Measurements from ENCODE around the gene DDX10.
A peak's percentile ranks its signal among the peaks of the same experiment; 100 is the strongest.

DDX10 gene

DNA sequence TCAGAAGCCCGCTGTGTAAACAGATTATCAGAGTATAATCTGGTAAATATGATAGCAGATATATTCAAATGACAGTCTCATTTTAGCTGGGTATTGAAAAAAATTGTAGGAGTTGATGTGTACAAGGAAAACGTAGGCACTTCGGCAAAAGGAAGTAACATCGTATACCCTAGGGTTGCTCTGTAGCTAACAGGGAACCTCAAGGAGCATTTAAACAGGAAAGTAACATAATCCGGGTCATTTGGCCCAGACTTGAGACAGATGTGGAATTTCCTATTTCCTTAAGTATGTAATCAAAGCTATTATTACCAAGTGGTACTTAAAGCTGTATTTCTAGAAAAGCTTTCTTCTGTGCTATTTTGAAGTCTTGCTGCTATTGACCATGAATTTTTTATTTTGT lies 215.6 kb downstream of the DDX10 start:
- no peak for DNase-seq

DNA sequence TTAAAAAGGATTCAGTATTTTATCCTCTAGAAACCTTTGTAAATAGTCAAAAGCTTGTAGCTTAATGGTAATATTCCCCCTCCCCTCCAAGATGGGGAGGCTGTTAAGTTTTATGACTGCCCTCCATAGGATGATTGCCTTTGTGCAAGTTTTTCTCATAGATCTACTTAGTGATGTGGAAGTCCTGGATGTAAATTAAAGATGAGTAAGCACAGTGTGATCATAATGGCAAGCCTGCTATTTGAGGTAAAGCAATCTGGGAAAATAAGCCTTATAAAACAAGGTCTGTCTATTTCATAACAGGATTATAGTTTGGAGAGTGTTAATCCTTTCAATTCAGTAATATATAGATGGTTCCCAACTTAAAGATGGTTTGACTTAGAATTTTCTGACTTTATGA lies 216.3 kb downstream of the DDX10 start:
- DNase-seq: no peak

DNA sequence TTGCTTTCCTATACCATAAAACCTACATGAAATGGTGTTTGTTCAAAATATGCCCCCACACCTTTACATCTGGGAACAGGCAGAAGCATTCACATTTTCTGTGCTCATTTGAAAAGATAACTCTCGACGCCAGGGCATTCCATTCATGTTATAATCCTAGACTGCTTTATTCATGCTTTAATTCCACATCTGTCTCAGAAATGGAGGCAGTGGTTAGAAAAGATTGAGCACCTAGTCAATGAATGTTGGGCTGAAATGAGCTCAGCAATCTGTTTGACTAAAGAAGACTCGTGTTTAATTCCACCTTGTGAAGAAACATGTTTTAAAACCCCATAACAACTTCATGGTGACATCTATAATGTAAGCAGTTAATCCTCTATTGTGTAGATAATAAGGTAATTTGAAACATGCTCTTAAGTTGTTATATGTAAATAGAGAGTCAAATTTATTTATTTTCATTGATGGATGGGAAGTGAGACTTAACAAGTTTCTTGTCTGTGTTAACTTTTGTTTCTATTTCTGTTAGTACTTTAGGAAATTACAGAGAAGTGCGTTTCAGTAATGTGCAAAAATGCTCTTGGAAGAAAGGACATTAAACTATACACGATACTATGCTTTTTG lies 217.5 kb downstream of the DDX10 start:
- DNase-seq: no peak

DNA sequence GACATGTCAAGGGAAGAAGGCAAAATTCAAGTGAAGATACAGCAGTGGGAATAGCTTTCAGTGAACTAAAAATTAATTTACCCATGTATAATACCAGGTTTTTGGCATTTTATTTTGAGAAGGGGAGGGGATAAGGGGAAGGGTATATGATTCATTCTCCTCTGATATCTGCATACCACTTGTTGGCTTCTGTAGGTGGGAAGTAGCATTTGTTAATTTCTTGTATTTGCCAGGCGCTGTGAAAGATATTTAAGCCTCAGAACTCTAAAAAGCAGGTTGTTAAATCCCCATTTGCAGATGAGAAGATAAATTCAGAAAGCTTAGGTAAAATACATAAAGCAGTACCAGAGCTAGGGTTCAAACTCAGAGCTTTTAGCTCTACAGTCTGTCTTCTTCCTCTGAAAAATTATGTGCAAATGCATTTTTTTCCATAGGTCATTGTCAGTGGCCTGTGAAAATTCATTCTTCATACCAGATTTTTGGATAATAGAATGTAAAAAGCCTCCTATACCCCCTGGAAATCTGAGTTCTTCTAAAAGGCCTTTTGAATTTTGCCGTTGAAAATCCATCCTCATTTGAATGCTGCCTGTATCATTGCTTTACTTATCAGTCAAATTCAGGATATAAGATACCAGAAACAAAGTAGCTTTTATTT lies 221.3 kb downstream of the DDX10 start:
- peak; percentile 57 for DNase-seq

DNA sequence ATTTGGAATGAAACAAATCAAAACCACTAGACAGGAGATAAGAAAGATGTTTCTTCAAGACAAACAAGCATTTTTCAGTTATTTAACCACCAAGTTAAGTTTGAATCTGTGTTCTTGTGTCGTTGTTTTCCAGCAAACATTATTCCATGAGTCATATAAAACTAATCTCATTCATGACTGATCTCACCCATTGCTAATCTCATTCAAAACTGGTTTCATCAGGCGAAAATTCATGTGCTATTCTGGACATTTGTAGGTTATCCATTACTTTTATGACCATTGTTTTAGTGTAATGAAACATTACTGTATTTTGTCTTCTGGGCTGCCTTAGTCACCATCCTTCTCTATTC lies 221.8 kb downstream of the DDX10 start:
- no peak for DNase-seq

DNA sequence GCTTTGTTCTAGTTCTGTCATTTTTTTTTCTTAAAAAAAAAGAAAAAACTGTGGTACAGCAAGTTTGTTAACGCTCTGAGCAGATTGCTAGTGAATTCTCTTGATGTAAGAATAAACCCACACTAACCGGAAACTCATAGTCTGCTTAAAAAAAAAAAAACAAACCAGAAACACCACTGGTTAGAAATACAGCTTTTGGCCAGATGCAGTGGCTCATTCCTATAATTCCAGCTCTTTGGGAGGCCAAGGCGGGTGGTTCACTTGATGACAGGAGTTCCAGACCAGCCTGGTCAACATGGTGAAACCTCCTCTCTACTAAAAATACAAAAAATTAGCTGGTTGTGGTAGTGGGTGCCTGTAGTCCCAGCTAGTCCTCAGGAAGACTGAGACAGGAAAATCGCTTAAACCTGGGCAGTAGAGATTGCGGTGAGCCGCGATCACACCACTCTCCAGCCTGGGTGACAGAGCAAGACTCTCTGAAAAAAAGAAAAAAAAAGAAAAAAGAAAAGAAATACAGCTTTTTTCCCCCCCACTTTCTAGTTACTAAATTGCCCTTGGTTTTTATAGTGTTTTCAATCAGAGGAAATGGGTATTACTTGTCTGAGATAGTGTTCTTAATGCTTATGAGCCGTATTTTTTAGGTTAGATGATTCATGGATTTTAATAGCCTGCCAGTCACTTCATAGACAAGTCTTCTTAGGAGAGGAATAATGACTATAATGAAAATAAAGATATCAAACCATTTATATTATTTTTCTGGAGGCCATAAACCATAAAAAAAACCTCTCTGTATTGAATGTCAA lies 222.8 kb downstream of the DDX10 start:
- no peak for DNase-seq

DNA sequence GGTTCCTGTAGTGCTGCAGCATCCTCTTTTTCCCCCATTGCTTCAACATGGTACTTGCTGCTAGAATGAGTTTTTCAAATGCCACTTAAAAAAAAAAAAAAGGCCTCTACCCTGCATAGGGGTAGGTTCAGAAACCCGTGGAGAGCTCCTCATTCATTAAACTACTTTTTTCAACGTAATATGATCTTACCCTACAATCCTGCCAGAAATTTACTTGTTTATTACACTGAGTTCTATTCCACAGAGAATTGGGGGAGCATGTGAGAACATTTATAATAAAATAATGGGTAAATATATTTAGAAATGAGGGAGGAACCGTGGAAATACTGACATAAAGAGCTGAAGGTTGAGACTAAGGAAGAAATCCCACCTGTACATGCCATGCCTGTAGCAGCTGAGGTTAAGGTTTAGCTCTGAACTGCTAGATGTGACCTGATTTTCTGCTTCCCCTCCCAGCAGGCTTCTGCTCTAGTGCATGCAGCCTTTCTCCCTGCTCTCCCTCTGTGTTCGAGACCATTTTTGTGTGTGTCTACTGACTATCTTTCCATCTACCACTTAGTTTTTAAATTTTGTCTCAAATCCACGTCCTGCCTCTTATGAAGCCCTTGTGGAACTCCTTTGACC lies 225.7 kb downstream of the DDX10 start:
- no peak for DNase-seq

DNA sequence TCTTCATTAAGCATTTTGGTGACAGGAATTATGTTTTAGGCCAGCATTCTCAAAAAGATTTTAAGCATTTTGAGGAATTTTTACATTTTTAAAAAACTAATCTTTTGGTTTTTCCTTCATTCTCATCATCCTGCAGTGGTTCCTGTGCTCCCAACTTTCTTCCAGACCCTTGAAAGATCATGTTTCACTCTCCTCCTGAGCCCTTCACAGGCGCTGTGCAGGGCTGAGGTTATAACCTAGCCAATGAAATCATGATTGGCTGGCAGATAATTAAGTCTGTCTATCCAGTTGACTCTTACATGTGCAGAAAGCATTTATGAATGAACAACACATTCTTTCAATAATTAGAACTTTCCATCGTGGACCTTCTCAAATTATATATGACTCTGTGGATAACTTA lies 226.3 kb downstream of the DDX10 start:
- DNase-seq: no peak

DNA sequence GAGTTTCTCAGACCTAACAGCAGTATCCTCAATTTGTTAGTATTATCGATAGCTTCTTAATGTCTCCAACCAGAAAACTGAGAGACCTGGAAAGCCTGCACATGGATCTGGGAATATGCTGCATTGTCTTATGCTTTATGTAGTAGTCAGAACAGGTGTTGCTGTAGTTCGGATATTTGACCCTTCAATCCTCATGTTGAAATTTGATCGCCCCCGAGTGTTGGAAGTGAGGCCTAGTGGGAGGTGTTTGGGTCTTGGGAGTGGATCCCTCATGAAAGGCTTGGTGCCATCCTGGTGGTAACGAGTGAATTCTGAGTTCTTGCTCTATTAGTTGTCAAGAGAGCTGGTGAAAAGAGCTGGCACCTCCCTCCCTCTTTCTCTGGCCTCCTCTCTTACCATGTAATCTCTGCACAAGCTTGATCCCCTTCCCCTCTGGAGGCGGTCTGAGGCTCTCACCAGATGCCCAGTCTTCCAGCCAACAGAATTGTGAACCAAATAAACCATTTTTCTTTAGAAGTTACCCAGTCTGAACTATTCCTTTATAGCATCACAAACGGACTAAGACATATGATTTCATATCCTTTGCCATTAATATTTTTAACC lies 227.1 kb downstream of the DDX10 start:
- no peak for DNase-seq

DNA sequence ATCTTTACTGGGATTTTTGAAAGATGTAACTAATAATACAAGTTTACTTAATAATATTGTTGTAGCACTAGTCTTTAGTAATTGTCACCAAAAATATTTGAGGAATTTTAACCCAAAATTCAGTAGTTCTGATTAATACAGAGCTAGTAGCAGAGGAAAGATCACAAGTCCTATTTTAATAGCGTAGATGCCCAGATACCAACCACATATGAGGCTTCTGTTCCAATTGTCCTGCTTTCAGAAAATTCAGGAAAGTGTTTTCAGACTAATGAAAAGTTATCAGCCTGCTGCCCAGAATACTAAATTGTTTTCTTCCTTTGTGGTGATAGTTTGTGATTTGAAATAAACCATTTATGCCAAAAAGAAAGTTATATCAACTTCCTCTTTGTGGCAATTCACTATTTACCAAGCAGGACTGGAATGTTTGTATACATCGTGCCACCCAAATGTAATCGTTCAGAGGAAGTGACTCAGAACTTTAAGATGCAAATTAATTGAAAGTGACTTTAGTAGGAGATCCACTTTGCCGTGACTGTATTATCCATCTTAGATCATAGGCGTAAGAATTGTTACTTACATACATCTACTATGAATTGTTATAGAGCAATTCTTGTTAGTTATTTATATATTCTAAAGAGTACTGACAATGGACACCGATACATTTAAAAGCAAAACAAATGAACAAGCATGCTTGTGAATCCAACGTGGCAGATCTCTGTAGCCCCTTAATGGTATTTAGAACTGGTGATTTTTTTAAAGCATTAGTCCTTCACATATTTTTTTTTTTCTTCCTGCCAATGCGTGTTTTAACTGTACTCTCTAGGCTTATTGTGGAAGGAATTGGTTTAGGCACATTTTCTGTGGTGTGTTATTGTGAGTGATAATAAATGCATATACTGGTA lies 231.0 kb downstream of the DDX10 start:
- no peak for DNase-seq

DNA sequence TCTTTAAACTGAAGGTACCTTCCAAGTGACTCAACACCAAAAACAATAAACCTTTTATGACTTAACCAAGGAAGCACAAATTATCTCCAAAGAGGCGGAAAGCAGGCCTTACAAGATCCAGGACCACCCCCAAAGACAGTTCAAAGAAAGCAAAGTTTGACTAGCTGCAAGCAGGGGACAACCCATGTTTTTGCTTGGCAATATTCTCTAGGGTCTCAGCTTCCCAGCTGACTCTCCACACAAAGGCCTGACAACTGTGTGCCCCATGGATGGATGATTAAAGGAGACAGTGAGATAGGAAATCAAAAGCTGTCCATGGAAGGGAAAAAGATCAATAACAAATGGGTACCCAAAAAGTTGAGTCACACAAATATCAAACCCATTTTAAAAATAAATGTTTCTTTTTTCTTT lies 232.2 kb downstream of the DDX10 start:
- DNase-seq: no peak

DNA sequence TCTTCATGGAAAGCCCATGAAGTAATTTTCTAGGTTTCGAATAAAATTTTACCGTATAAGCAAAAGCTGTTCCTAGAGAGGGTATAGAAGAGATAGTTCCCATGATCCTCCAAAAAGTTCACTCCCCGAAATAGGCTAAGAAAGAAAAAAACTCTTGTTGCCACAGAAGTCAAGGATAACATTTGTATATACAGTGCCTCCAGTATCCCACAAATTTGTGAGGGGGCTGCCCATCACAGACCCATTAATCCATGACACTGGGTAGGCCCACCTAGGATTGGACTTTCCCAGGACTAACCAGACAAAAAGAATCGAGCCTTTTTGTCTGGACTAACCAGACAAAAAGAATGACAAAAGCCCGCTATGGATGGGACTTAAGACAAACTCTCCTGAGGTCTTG lies 233.0 kb downstream of the DDX10 start:
- no peak for DNase-seq

DNA sequence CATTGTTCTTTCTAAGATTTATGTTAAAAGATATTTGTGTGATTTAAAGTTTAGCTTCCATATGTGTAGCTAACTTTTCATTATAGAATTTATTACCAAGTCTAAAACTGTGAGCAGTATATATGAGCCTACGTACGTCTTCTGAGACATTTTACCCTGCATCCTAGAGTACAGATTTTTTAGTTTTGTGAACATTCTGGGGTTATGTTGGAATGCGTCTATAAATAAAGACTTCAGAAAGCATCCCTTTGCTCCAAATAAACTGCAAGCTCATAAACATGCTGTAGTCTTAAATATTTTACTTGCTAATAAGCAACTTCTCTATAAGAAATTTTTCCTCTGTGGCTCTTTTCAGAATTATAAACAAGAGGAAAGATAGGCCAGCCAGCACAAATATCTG lies 236.5 kb downstream of the DDX10 start:
- DNase-seq: no peak

DNA sequence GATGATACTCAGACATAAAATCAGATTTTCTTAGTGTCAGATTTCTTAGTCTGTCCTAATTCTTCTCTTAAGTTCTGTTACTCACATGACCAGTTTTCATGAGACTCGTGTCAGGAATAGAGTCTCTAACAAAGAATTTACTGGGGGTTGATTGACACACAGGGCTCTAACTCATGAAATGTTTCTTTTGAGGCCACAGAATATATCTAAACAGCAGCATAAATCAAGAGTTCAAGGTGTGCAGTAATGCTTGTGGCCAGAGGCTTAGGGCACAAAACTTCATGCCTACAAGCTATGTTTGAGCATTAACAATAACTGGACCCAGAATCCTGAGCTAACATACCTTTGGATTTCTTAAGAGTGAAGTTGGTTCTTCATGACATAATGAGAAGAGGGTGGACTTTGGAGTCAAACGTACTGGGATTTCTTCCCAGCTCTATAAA lies 237.2 kb downstream of the DDX10 start:
- no peak for DNase-seq

DNA sequence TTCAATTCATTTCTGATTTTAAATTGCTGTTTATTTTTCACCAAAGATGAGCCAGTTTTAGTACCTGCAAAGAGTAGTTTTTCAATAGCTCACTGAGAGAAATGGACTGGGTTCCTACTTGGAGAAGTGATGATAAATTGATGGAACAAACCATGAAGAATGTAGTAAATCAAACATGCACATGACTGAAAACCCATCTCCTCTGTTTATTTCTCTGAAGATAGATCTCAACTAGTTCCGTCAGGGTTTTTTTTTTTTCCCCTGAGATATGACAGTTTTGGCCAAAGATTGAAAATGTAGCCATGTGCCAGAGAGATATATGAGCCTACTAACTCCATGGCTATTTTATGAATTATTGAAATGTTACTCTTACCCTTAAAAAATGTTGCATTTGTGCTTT lies 239.6 kb downstream of the DDX10 start:
- DNase-seq: no peak

DNA sequence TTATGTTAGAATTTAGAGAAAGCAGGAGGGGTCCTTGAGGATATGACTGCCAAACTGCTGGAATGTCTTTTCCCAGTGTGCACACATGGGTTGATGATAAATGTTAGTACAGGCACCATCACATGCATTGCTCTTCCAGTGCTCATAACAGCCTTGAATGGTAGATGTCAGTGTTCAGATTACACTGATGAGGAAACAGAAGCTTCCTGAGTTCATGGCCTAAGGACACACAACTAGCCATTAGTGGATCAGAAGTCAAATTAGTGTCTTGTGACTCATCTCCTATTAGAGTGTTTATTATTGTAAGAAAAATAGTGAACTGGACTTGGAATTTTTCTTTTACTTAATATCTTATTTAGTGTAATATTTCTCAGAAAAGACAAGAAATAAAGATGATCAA lies 241.5 kb downstream of the DDX10 start:
- no peak for DNase-seq

DNA sequence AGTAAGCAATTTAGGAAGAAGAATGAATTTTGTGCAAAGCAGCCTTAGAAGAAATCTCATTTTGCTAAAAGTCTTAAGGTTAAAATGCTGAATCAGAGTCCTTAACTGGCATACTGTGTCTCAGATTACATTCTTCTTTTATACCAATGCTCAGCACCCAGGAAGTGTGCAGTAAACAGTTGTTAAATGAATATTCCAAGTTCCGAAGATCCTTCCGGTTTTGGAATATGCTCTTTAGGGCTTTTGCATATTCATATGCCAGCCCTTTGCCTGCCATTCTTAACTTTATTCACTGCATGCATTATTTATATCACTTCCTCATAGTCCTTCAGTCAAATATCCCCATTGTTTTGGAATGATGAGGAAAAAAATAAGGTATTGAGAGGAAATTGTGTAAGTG lies 242.0 kb downstream of the DDX10 start:
- peak; percentile 68 for DNase-seq

DNA sequence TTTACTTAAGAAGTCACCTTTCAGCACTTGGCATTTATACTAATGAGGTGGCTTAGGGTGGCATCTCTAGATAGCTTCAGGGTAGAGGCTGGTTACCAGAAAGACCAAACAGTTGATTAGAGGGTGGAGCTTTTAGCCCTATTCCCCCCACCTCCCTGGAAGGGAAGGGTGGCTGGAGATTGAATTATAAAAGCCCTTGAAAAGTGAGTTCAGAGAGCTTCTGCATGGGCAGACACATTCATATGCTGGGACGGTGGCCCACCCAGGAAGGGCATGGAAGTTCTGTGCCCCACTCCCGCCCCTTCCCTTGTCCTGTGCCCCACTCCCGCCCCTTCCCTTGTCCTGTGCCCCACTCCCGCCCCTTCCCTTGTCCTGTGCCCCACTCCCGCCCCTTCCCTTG lies 244.2 kb downstream of the DDX10 start:
- no peak for DNase-seq

DNA sequence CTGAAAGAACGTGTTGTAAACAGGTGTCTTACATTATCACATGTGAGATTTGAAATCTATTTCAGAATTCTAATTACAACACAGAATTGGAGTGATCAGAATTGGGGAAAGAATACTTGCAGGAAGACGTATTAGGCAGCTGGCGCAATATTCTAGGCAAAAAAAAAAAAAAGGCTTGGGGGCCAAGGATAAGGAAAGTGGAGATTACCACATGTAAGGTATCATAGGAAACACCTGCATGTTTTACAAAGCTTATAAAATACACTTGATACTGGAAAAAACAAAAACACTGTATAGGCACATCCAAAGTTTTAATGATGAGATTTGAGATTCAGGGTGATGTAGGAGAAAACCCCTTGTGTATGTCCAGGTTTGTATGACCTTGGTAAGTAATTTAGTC lies 245.1 kb downstream of the DDX10 start:
- DNase-seq: no peak

DNA sequence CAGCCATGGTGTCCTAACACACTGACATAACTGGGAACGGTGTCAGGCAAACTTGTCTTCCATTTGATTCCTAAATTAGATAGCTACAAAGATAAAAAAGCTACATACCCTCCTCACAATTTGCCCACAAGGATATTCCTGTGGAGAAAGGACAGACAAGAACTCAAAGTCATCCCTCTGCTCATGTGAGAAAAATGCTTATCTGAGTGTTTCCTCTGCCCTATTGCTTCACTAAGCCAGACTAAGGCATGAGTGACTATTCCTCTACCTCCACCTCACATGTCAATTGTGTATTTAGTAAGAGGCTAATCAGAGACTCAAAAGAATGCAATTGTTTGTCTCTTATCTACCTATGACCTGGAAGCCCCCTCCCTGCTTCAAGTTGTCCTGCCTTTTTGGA lies 247.7 kb downstream of the DDX10 start:
- no peak for DNase-seq

DNA sequence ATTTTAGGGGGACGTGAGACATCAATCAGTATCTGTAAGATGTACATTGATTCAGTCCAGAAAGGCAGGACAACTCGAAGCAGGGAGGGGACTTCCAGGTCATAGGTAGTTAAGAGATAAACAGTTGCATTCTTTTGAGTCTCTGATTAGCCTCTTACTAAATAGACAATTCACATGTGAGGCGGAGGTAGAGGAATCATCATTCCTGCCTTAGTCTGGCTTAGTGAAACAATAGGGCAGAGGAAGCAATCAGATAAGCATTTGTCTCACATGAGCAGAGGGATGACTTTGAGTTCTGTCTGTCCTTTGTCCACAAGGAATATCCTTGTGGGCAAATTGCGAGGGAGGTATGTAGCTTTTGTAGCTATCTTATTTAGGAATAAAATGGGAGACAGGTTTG lies 248.3 kb downstream of the DDX10 start:
- no peak for DNase-seq

DNA sequence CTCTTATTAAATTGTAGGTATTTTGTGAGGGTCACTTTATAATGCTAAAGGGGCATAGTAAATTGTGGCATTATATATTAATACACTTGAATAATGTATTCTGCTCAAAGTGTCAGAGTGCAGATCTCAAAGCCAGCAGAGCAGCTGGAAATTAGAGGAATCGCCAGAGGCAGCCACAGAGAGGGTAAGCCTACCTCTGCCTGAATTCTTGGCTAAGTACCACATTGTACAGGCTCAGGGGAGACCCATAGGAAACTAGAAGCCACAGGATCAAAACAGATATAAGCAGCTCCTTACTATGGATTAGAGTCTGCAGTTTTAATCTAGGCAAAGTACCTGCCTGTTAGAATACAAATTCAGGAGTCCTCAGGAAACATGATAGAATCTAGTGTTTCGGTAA lies 249.3 kb downstream of the DDX10 start:
- no peak for DNase-seq
